ENCODE results near the gene ITLN2. TPM values are rescaled to one million over a fixed set of nuclear protein-coding genes. Genes with fewer than 3 reads are reported as not detected.
A peak's percentile ranks its signal among the peaks of the same experiment; 100 is the strongest.
"Not testable (repeated sequence)": the region's sequence is repeated elsewhere in the genome, so short reads cannot be mapped to it uniquely, and the experiment has no call there.

ITLN2 gene
- total RNA-seq, 5 donors from 2014 or later (not counting 1 experiment from before 2014, with no cell fraction given), result not detected

DNA sequence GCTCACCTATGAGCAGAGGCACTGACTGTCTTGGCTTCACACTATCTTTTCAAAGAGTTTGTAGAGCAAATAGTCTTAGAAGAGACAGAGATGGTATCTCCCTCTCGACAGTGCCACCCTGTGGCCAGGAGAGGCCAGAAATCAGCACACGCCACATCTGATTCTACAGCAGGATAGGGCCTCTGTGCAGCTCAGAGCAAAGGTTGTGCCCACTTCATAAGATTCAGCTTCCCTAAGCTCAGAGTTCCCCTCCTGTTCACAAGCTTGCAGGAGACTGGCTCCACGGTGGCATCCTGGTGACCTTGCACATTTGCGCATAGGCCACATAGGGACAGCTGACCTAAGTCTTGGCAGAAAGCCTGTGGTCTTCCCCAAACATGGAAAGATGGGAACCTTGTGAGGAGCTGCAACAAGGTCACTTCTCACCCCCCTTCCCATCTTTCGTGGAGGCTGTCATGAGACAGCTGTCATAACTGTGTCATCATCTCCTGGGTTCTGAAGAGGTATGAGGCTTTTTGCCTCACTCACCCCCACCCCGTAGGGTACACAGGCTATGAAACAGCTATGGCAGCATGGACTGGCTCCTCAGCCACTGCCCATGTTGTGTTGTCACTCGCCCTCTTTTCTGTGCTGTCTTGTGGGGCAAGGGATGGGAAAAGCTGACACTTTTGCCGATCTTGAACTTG is 3.0 kb downstream of the ITLN2 start:
- Mint-ChIP-seq H3K4me3 (no peak overlapping the region), H3K36me3 (no peaks in the 10 kb centered on the region), H3K4me1 (peaks cover 9 to 12% (median 10%) of the 10 kb centered on the region in 3 donors), H3K27ac (no peak overlapping the region), H3K9me3 (no peaks in the 10 kb centered on the region), H3K27me3 (no peaks in the 10 kb centered on the region)
- H3K4me3 ChIP-seq (ENCODE audit: control insufficient read depth in 1 of 2, extremely low read depth in 1 of 2, low read length in 1 of 2), result no peak overlapping the region
- peaks cover 0 to 18% of the 10 kb centered on the region in 2 experiments for H3K4me1 ChIP-seq (ENCODE audit: control insufficient read depth in 1 of 2, extremely low read depth in 1 of 2, insufficient read depth in 2 of 2, low read length in 2 of 2)
- no peaks in the 10 kb centered on the region for H3K27me3 ChIP-seq (replicated peaks in 1 of 2; ENCODE audit: control insufficient read depth in 2 of 2, extremely low read depth in 1 of 2, insufficient read depth in 2 of 2, low read length in 1 of 2)
- POLR2A ChIA-PET, result interaction anchor here in 1 of 2 donors (0.5 kb wide), 1 partner anchor 169 kb away, joined by 4 read pairs; no protein-coding TSS in a partner anchor
- WGBS (ENCODE audit: insufficient coverage), result 43% methylated on average over 5 of the region's 8 CpGs
- H3K9me3 ChIP-seq, result no peaks in the 10 kb centered on the region
- H3K36me3 ChIP-seq (ENCODE audit: control insufficient read depth in 2 of 2, extremely low read depth in 1 of 2, insufficient read depth in 1 of 2, low read length in 1 of 2), result no peaks in the 10 kb centered on the region
- CTCF ChIA-PET, result interaction anchor here (0.5 to 5.1 kb wide), 26 partner anchors 26 to 412 kb away, joined by 3 to 73 read pairs (median 6); partner anchors contain the start of gene LY9 (in 1 of the 2)
- peak; percentile 45 to 82 (median 68) for DNase-seq
- peak; percentile 77 to 93 (median 88) for ATAC-seq (replicated peaks in 1 of 4)
- H3K27ac ChIP-seq (ENCODE audit: low read length), result no peak overlapping the region

DNA sequence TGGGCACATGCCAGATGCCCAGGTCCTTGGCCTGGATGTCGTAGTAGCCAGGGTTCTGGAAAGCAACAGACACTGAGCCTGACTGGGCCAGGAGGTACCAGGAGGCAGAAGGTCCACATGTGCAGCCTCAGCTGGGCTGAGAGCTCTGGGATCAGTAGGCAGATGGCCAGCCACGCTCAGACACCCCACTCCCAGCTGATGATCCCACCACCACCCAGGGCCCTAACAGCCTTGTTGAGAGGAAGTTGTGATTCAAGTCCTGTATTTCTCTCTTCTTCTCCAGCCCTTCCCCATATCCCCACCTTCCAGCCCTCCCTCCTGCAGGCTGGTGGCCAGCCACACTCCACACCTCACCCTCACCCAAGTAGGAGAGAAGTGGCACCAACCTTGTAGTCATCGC is 4.0 kb downstream of the ITLN2 start:
- no peak overlapping the region for H3K27ac Mint-ChIP-seq
- CTCF ChIA-PET, result interaction anchor here (0.5 to 5.1 kb wide), 9 partner anchors 46 to 268 kb away, joined by 3 to 73 read pairs (median 13); no protein-coding TSS in a partner anchor

DNA sequence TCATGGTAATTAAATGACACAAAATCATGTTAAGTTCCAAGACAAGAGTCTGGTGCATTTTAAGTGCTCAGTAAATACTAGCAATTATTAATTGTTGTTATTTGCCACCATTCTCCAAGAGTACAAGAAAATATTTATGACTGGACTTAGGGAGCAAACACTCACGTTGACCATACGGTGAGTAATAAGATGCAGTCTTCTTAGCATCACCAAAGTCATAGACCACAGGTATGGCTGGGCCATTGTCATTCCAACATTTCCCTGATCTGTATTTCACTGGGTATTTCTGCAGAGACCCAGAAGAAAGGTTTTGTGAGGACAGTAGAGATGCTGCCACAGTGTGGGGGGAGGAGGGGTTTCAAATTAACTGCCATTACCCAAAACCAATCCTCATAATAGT is 4.7 kb downstream of the ITLN2 start:
- ChIA-PET CTCF (no interaction called here), POLR2A (no interaction called here)
- no peaks in the 10 kb centered on the region for H3K36me3 ChIP-seq (ENCODE audit: control insufficient read depth in 2 of 2, extremely low read depth in 1 of 2, insufficient read depth in 1 of 2, low read length in 1 of 2)
- no peak overlapping the region for H3K27ac ChIP-seq (ENCODE audit: low read length)
- peaks cover 0 to 8% of the 10 kb centered on the region in 2 experiments for H3K27me3 ChIP-seq (replicated peaks in 1 of 2; ENCODE audit: control insufficient read depth in 2 of 2, extremely low read depth in 1 of 2, insufficient read depth in 2 of 2, low read length in 1 of 2)
- no peak for ATAC-seq (replicated peaks in 1 of 4)
- H3K27ac Mint-ChIP-seq, result no peak overlapping the region
- no peaks in the 10 kb centered on the region for H3K9me3 ChIP-seq
- WGBS (ENCODE audit: insufficient coverage), result no CpG with 5 or more reads among the region's 2 CpGs
- H3K4me1 Mint-ChIP-seq, result peaks cover 9 to 12% (median 10%) of the 10 kb centered on the region in 3 donors
- H3K36me3 Mint-ChIP-seq, result no peaks in the 10 kb centered on the region
- H3K9me3 Mint-ChIP-seq, result no peaks in the 10 kb centered on the region
- H3K4me3 Mint-ChIP-seq, result no peak overlapping the region
- DNase-seq, result no peak
- H3K4me1 ChIP-seq (ENCODE audit: control insufficient read depth in 1 of 2, extremely low read depth in 1 of 2, insufficient read depth in 2 of 2, low read length in 2 of 2), result peaks cover 0 to 18% of the 10 kb centered on the region in 2 experiments
- H3K27me3 Mint-ChIP-seq, result peaks cover 0 to under 1% of the 10 kb centered on the region in 2 donors
- no peak overlapping the region for H3K4me3 ChIP-seq (ENCODE audit: control insufficient read depth in 1 of 2, extremely low read depth in 1 of 2, low read length in 1 of 2)

More for the DNA sequence above, 4.0 kb downstream of the ITLN2 start:
- no peaks in the 10 kb centered on the region for H3K9me3 Mint-ChIP-seq
- peaks cover 0 to 18% of the 10 kb centered on the region in 2 experiments for H3K4me1 ChIP-seq (ENCODE audit: control insufficient read depth in 1 of 2, extremely low read depth in 1 of 2, insufficient read depth in 2 of 2, low read length in 2 of 2)
- H3K36me3 Mint-ChIP-seq, result no peaks in the 10 kb centered on the region
- no peak overlapping the region for H3K27ac ChIP-seq (ENCODE audit: low read length)
- 95% methylated on average over 2 of the region's 3 CpGs for WGBS (ENCODE audit: insufficient coverage)
- ATAC-seq (replicated peaks in 1 of 4) (no peak), DNase-seq (no peak)
- H3K4me3 Mint-ChIP-seq, result no peak overlapping the region
- no peak overlapping the region for H3K4me3 ChIP-seq (ENCODE audit: control insufficient read depth in 1 of 2, extremely low read depth in 1 of 2, low read length in 1 of 2)
- no peaks in the 10 kb centered on the region for H3K9me3 ChIP-seq
- H3K4me1 Mint-ChIP-seq, result peaks cover 9 to 12% (median 10%) of the 10 kb centered on the region in 3 donors
- POLR2A ChIA-PET, result interaction anchor here in 1 of 2 donors (0.5 kb wide), 1 partner anchor 100 kb away, joined by 3 read pairs; no protein-coding TSS in a partner anchor
- H3K27me3 Mint-ChIP-seq, result no peaks in the 10 kb centered on the region
- H3K27me3 ChIP-seq (replicated peaks in 1 of 2; ENCODE audit: control insufficient read depth in 2 of 2, extremely low read depth in 1 of 2, insufficient read depth in 2 of 2, low read length in 1 of 2), result peaks cover 0 to under 1% of the 10 kb centered on the region in 2 experiments
- no peaks in the 10 kb centered on the region for H3K36me3 ChIP-seq (ENCODE audit: control insufficient read depth in 2 of 2, extremely low read depth in 1 of 2, insufficient read depth in 1 of 2, low read length in 1 of 2)

DNA sequence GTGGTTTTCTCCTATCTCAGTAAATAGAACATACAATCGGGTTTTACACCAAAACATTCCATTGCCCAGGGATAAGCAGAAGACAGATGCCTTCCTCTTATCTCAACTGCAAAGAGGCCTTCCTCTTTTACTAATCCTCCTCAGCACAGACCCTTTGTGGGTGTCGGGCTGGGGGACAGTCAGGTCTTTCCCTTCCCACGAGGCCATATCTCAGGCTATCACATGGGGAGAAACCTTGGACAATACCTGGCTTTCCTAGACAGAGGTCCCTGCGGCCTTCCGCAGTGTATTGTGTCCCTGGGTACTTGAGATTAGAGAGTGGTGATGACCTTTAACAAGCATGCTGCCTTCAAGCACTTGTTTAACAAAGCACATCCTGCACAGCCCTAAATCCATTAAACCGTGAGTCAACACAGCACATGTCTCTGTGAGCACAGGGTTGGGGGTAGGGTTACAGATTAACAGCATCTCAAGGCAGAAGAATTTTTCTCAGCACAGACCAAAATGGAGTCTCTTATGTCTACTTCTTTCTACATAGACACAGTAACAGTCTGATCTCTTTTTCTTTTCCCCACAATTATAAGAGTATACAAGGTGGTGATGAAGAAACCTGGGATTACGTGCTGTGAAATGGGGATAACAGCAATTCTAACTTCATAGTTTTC is 5.3 kb downstream of the ITLN2 start:
- H3K36me3 Mint-ChIP-seq; H3K9me3 Mint-ChIP-seq; H3K27me3 Mint-ChIP-seq; H3K4me3 ChIP-seq (ENCODE audit: control insufficient read depth in 1 of 2, extremely low read depth in 1 of 2, low read length in 1 of 2); H3K36me3 ChIP-seq (ENCODE audit: control insufficient read depth in 2 of 2, extremely low read depth in 1 of 2, insufficient read depth in 1 of 2, low read length in 1 of 2); H3K27me3 ChIP-seq (replicated peaks in 1 of 2; ENCODE audit: control insufficient read depth in 2 of 2, extremely low read depth in 1 of 2, insufficient read depth in 2 of 2, low read length in 1 of 2); H3K9me3 ChIP-seq; POLR2A ChIA-PET; DNase-seq; CTCF ChIA-PET; ATAC-seq (replicated peaks in 1 of 4); H3K27ac ChIP-seq (ENCODE audit: low read length); H3K4me3 Mint-ChIP-seq; H3K27ac Mint-ChIP-seq: not testable (repeated sequence)
- peaks cover 0 to 18% of the 10 kb centered on the region in 2 experiments for H3K4me1 ChIP-seq (ENCODE audit: control insufficient read depth in 1 of 2, extremely low read depth in 1 of 2, insufficient read depth in 2 of 2, low read length in 2 of 2)
- no CpG with 5 or more reads among the region's 7 CpGs for WGBS (ENCODE audit: insufficient coverage)
- peaks cover 9 to 11% (median 9%) of the 10 kb centered on the region in 3 donors for H3K4me1 Mint-ChIP-seq

DNA sequence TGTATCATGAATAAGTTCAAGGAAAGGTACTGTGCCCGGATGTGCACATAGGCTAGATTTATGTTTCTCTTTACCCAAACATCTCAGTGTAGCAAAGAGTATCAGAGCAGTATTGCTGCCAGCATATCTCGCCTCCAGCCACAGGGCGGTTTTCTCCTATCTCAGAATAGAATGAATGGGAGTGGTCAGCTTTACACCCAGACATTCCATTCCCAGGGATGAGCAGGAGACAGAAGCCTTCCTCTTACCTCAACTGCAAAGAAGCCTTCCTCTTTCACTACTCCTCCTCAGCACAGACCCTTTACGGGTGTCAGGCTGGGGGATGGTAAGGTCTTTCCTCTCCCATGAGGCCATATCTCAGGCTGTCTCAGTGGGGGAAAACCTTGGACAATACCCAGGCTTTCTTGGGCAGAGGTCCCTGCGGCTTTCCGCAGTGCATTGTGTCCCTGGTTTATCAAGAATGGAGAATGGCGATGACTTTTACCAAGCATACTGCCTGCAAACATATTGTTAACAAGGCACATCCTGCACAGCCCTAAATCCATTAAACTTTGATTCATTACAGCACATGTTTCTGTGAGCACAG is 7.3 kb downstream of the ITLN2 start:
- ATAC-seq (replicated peaks in 1 of 4); H3K36me3 ChIP-seq (ENCODE audit: control insufficient read depth in 2 of 2, extremely low read depth in 1 of 2, insufficient read depth in 1 of 2, low read length in 1 of 2); H3K9me3 ChIP-seq; H3K27ac ChIP-seq (ENCODE audit: low read length); H3K27me3 ChIP-seq (replicated peaks in 1 of 2; ENCODE audit: control insufficient read depth in 2 of 2, extremely low read depth in 1 of 2, insufficient read depth in 2 of 2, low read length in 1 of 2); H3K4me3 Mint-ChIP-seq; H3K36me3 Mint-ChIP-seq; CTCF ChIA-PET; H3K27me3 Mint-ChIP-seq; H3K4me1 Mint-ChIP-seq; H3K4me3 ChIP-seq (ENCODE audit: control insufficient read depth in 1 of 2, extremely low read depth in 1 of 2, low read length in 1 of 2); H3K9me3 Mint-ChIP-seq; DNase-seq; POLR2A ChIA-PET; H3K27ac Mint-ChIP-seq: not testable (repeated sequence)
- H3K4me1 ChIP-seq (ENCODE audit: control insufficient read depth in 1 of 2, extremely low read depth in 1 of 2, insufficient read depth in 2 of 2, low read length in 2 of 2), result peaks cover 0 to 14% of the 10 kb centered on the region in 2 experiments
- WGBS (ENCODE audit: insufficient coverage), result no CpG with 5 or more reads among the region's 7 CpGs

DNA sequence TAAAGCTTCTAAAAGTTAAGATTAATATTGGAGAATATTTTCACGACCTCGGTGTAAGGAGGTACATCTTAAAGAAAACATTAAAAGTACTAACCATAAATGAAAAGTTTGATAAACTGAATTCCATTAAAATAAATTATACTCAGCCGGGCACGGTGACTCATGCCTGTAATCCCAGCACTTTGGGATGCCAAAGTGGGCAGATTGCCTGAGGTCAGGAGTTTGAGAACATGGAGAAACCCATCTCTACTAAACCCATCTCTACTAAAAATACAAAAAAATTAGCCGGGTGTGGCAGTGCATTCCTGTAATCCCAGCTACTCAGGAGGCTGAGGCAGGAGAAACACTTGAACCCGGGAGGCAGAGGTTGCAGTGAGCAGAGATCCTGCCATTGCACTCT is 8.7 kb downstream of the ITLN2 start:
- H3K4me1 ChIP-seq (ENCODE audit: control insufficient read depth in 1 of 2, extremely low read depth in 1 of 2, insufficient read depth in 2 of 2, low read length in 2 of 2); H3K9me3 Mint-ChIP-seq; H3K4me3 Mint-ChIP-seq; H3K4me3 ChIP-seq (ENCODE audit: control insufficient read depth in 1 of 2, extremely low read depth in 1 of 2, low read length in 1 of 2); DNase-seq; H3K4me1 Mint-ChIP-seq; ATAC-seq (replicated peaks in 1 of 4); H3K9me3 ChIP-seq; H3K27ac Mint-ChIP-seq; H3K27me3 ChIP-seq (replicated peaks in 1 of 2; ENCODE audit: control insufficient read depth in 2 of 2, extremely low read depth in 1 of 2, insufficient read depth in 2 of 2, low read length in 1 of 2); CTCF ChIA-PET; H3K27me3 Mint-ChIP-seq; H3K27ac ChIP-seq (ENCODE audit: low read length); H3K36me3 Mint-ChIP-seq; H3K36me3 ChIP-seq (ENCODE audit: control insufficient read depth in 2 of 2, extremely low read depth in 1 of 2, insufficient read depth in 1 of 2, low read length in 1 of 2); POLR2A ChIA-PET: not testable (repeated sequence)
- 86% methylated on average over 1 of the region's 6 CpGs for WGBS (ENCODE audit: insufficient coverage)
